ENCODE measurements around the gene CCDC91.

Gene CCDC91

GRCh38 chr12:28226705-28227104 is 36.4 kb downstream of the CCDC91 start:
- Mint-ChIP-seq H3K9me3 (no peaks in the 10 kb centered on the region), H3K4me3 (no peak overlapping the region), H3K4me1 (ENCODE audit: low read depth in 2 of 2) (peaks cover 29 to 47% of the 10 kb centered on the region in 2 donors), H3K27me3 (no peaks in the 10 kb centered on the region), H3K36me3 (ENCODE audit: insufficient read depth) (peaks cover 3% of the 10 kb centered on the region), H3K27ac (no peak overlapping the region)
- no peak for ATAC-seq (replicated peaks)
- DNase-seq: no peak

GRCh38 chr12:28227251-28227650 is 37.0 kb downstream of the CCDC91 start:
- DNase-seq (no peak), ATAC-seq (replicated peaks) (no peak)
- Mint-ChIP-seq H3K4me3 (no peak overlapping the region), H3K27ac (no peak overlapping the region), H3K36me3 (ENCODE audit: insufficient read depth) (no peaks in the 10 kb centered on the region), H3K4me1 (ENCODE audit: low read depth in 2 of 2) (peaks cover 24 to 42% of the 10 kb centered on the region in 2 donors), H3K9me3 (no peaks in the 10 kb centered on the region), H3K27me3 (no peaks in the 10 kb centered on the region)

GRCh38 chr12:28231248-28231647 is 41.0 kb downstream of the CCDC91 start:
- DNase-seq (no peak), ATAC-seq (replicated peaks) (no peak)
- Mint-ChIP-seq H3K27ac (no peak overlapping the region), H3K36me3 (ENCODE audit: insufficient read depth) (no peaks in the 10 kb centered on the region), H3K4me1 (ENCODE audit: low read depth in 2 of 2) (peaks cover 17 to 33% of the 10 kb centered on the region in 2 donors), H3K9me3 (no peaks in the 10 kb centered on the region), H3K4me3 (no peak overlapping the region), H3K27me3 (no peaks in the 10 kb centered on the region)

- Mint-ChIP-seq H3K27ac (no peak overlapping the region), H3K9me3 (no peaks in the 10 kb centered on the region), H3K4me3 (no peak overlapping the region), H3K4me1 (ENCODE audit: low read depth in 2 of 2) (peaks cover 13 to 29% of the 10 kb centered on the region in 2 donors), H3K27me3 (no peaks in the 10 kb centered on the region), H3K36me3 (ENCODE audit: insufficient read depth) (no peaks in the 10 kb centered on the region)
- DNase-seq (no peak), ATAC-seq (replicated peaks) (no peak)
Observed at GRCh38 chr12:28232211-28232928, 42.1 kb downstream of the CCDC91 start.

DNA sequence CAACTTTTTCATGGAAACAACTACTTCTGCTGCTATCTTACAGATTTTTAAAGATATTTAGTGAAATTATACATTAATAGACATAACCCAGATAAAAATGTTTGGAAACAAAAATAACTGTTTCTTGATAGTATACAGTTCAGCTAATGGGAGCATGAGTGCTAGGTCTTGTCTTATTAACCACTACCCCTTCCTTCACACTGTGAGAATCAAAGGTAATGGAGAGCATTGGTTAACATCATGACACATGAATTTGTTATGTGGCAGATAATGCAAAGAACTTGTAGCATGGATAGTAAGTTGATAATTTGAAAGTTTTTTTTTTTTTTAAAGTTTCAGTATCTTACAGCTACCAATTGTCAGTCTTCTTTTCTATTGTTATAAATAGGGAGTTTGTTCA is 44.2 kb downstream of the CCDC91 start:
- Mint-ChIP-seq H3K36me3 (ENCODE audit: insufficient read depth) (no peaks in the 10 kb centered on the region), H3K27me3 (no peaks in the 10 kb centered on the region), H3K27ac (no peak overlapping the region), H3K9me3 (no peaks in the 10 kb centered on the region), H3K4me1 (ENCODE audit: low read depth in 2 of 2) (peaks cover 8 to 29% of the 10 kb centered on the region in 2 donors), H3K4me3 (no peak overlapping the region)
- DNase-seq (no peak), ATAC-seq (replicated peaks) (no peak)

GRCh38 chr12:28235015-28235414 is 44.8 kb downstream of the CCDC91 start:
- H3K4me1 Mint-ChIP-seq (ENCODE audit: low read depth in 2 of 2): peaks cover 8 to 24% of the 10 kb centered on the region in 2 donors
- H3K4me3 Mint-ChIP-seq: no peak overlapping the region
- no peaks in the 10 kb centered on the region for H3K9me3 Mint-ChIP-seq
- no peaks in the 10 kb centered on the region for H3K36me3 Mint-ChIP-seq (ENCODE audit: insufficient read depth)
- H3K27me3 Mint-ChIP-seq: no peaks in the 10 kb centered on the region
- ATAC-seq (replicated peaks): peak; percentile 49
- no peak overlapping the region for H3K27ac Mint-ChIP-seq
- DNase-seq: no peak

DNA sequence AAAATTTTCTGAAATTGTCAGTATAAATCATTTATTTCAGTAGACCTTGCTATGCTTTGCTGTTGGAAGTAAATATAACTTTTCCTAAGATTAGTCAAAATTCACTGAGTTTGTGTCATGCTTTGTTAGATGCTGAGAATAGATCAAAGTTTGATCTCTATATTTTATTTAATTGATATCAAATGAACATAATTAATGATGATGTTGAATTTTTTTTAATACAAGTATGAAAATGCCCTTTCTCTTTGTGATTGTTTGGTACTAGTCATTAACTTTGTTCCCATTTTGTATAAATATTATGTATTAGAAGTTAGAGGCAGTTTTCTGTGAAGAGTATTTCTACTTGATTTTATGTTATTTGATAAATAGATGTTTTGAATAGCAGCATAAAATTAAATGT is 45.7 kb downstream of the CCDC91 start:
- ATAC-seq (replicated peaks): no peak
- Mint-ChIP-seq H3K4me3 (no peak overlapping the region), H3K27me3 (no peaks in the 10 kb centered on the region), H3K36me3 (ENCODE audit: insufficient read depth) (no peaks in the 10 kb centered on the region), H3K9me3 (no peaks in the 10 kb centered on the region), H3K27ac (no peak overlapping the region), H3K4me1 (ENCODE audit: low read depth in 2 of 2) (peaks cover 8 to 21% of the 10 kb centered on the region in 2 donors)
- DNase-seq: no peak

DNA sequence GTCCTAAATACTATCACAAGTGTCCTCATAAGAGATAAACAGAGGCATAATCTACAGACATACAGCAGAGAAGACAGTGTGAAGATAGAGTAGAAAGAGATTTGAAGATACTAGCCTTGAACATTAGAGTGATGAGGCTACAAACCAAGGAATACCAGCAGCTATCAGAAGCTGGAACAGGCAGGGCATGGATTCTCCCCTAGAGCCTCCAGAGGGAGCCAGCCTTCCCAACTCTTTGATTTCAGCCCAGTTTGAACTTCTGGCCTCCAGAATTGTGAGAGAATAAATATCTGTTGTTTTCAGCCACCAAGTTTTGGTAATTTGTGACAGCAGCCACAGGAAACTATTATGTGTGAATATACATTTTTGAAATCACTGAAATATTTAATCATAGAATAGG is 47.2 kb downstream of the CCDC91 start:
- H3K36me3 Mint-ChIP-seq (ENCODE audit: insufficient read depth): no peaks in the 10 kb centered on the region
- no peaks in the 10 kb centered on the region for H3K27me3 Mint-ChIP-seq

GRCh38 chr12:28239918-28240317 is 49.7 kb downstream of the CCDC91 start:
- DNase-seq: no peak
- no peak for ATAC-seq (replicated peaks)
- no peaks in the 10 kb centered on the region for H3K9me3 Mint-ChIP-seq
- H3K36me3 Mint-ChIP-seq (ENCODE audit: insufficient read depth): no peaks in the 10 kb centered on the region
- H3K27me3 Mint-ChIP-seq: no peaks in the 10 kb centered on the region
- H3K4me3 Mint-ChIP-seq: no peak overlapping the region
- H3K4me1 Mint-ChIP-seq (ENCODE audit: low read depth in 2 of 2): peaks cover 15 to 16% of the 10 kb centered on the region in 2 donors
- no peak overlapping the region for H3K27ac Mint-ChIP-seq

More for the DNA sequence above, 47.2 kb downstream of the CCDC91 start:
- Mint-ChIP-seq H3K4me3 (no peak overlapping the region), H3K27ac (no peak overlapping the region), H3K4me1 (ENCODE audit: low read depth in 2 of 2) (peaks cover 11 to 22% of the 10 kb centered on the region in 2 donors), H3K9me3 (no peaks in the 10 kb centered on the region)
- DNase-seq (no peak), ATAC-seq (replicated peaks) (no peak)

GRCh38 chr12:28240853-28241252 is 50.6 kb downstream of the CCDC91 start:
- Mint-ChIP-seq H3K27ac (no peak overlapping the region), H3K27me3 (no peaks in the 10 kb centered on the region)

DNA sequence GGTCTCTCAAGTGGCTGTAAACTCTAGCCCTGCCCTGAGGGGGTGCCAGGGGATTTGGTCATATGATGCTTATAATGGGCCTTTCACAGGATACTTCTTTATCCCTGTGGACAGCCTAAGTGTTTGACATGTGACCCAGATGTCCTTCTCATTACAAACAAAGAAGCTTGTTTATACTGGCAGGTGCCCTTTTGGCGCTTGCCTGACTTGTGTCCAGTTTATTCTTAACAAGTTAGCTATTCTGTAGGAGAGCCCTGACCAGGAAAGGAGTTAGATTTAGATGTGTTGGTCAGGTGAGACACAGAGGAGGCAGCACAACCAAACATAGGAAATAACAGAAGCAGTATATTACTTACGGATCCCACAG is 51.9 kb downstream of the CCDC91 start:
- no peaks in the 10 kb centered on the region for H3K27me3 Mint-ChIP-seq
- no peak overlapping the region for H3K4me3 Mint-ChIP-seq
- H3K36me3 Mint-ChIP-seq (ENCODE audit: insufficient read depth): no peaks in the 10 kb centered on the region
- no peak overlapping the region for H3K27ac Mint-ChIP-seq
- DNase-seq (no peak), ATAC-seq (replicated peaks) (no peak)
- H3K4me1 Mint-ChIP-seq (ENCODE audit: low read depth in 2 of 2): peaks cover 9 to 18% of the 10 kb centered on the region in 2 donors
- no peaks in the 10 kb centered on the region for H3K9me3 Mint-ChIP-seq

More at GRCh38 chr12:28240853-28241252, 50.6 kb downstream of the CCDC91 start:
- Mint-ChIP-seq H3K4me3 (no peak overlapping the region), H3K9me3 (no peaks in the 10 kb centered on the region), H3K4me1 (ENCODE audit: low read depth in 2 of 2) (peaks cover 9% of the 10 kb centered on the region in 2 donors), H3K36me3 (ENCODE audit: insufficient read depth) (no peaks in the 10 kb centered on the region)
- ATAC-seq (replicated peaks) (no peak), DNase-seq (no peak)

DNA sequence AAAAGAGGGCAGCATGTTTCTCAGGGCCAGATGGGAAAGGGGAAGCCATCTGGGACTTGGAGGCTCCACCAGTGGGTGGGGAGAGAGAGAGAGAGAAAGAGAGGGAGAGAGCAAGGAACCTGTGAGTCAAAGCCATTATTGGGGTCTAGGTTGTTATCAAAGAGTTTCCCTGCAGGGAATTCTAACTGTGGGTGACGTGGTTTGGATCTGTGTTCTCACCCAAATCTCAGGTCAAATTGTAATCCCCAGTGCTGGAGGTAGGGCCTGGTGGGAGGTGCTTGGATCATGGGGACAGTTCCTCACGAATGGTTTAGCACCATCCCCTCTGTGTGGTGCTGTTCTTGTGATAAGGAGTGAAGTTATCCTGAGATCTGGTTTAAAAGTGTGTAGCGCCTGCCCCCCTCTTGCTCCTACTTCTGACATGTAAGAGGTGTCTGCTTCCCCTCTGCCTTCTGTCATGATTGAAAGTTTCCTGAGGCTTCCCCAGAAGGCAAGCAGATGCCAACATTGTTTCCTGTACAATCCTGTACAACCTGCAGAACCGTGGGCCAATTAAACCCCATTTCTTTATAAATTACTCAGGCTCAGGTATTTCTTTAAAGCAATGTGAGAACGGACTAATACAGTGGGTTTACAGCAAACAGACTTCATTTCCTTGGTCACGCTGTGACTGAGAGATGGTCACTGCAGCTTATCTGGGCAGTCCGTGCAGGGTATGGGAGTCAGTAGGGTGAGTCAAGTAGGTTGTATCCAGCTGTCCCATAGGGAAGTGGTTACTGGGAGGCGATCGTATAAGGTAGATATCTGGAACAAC is 52.4 kb downstream of the CCDC91 start:
- no peak overlapping the region for H3K4me3 Mint-ChIP-seq
- peaks cover 13 to 22% of the 10 kb centered on the region in 2 donors for H3K4me1 Mint-ChIP-seq (ENCODE audit: low read depth in 2 of 2)
- H3K9me3 Mint-ChIP-seq: no peaks in the 10 kb centered on the region
- H3K36me3 Mint-ChIP-seq (ENCODE audit: insufficient read depth): no peaks in the 10 kb centered on the region
- ATAC-seq (replicated peaks) (no peak), DNase-seq (no peak)
- no peaks in the 10 kb centered on the region for H3K27me3 Mint-ChIP-seq
- no peak overlapping the region for H3K27ac Mint-ChIP-seq

GRCh38 chr12:28243310-28243633 is 53.0 kb downstream of the CCDC91 start:
- no peaks in the 10 kb centered on the region for H3K36me3 Mint-ChIP-seq (ENCODE audit: insufficient read depth)
- no peak overlapping the region for H3K27ac Mint-ChIP-seq
- no peak for ATAC-seq (replicated peaks)
- peaks cover 18 to 23% of the 10 kb centered on the region in 2 donors for H3K4me1 Mint-ChIP-seq (ENCODE audit: low read depth in 2 of 2)
- H3K4me3 Mint-ChIP-seq: no peak overlapping the region
- DNase-seq: no peak
- no peaks in the 10 kb centered on the region for H3K9me3 Mint-ChIP-seq
- no peaks in the 10 kb centered on the region for H3K27me3 Mint-ChIP-seq

DNA sequence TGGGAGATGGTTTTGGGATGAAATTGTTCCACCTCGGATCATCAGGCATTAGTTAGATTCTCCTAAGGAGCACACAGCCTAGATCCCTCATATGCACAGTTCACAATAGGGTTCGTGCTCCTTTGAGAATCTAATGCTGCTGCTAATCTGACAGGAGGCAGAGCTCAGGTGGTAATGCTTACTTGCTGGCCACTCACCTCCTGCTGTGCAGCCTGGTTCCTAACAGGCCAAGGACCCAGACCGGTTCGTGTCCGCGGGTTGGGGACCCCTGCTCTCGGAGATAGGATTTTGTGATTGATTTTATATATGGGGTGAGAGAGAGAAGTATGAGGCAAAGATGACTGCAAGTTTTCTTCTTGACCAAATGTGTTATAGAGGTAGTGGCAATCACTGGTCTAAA is 57.5 kb downstream of the CCDC91 start:
- Mint-ChIP-seq H3K4me3 (no peak overlapping the region), H3K9me3 (no peaks in the 10 kb centered on the region), H3K4me1 (ENCODE audit: low read depth in 2 of 2) (peaks cover 44 to 60% of the 10 kb centered on the region in 2 donors), H3K27ac (peak overlapping the region; percentile 41 to 59), H3K36me3 (ENCODE audit: insufficient read depth) (no peaks in the 10 kb centered on the region), H3K27me3 (no peaks in the 10 kb centered on the region)
- ATAC-seq (replicated peaks) (no peak), DNase-seq (no peak)

Data from effector memory CD8-positive, alpha-beta T cell (primary cell).